GM21390 (cell line): Measurements from ENCODE around the gene MPDU1.
A peak's percentile ranks its signal among the peaks of the same experiment; 100 is the strongest.

Experiments used
- ATAC-seq: cut with Tn5 transposase; IDR thresholded peaks from one replicate; pipeline ENCODE4 v1.9.1; 2021; ENCODE audit not compliant: unreplicated experiment

Gene MPDU1

GRCh38 chr17:7560172-7561027 is 23.3 kb upstream of the MPDU1 start:
- ATAC-seq = no peak

GRCh38 chr17:7561028-7561575 is 22.6 kb upstream of the MPDU1 start:
- peak; percentile 31 for ATAC-seq

GRCh38 chr17:7561589-7562207 is 22.0 kb upstream of the MPDU1 start, which contains the start of gene SENP3:
SENP3 (plus strand) TSS chr17:7561919; CDS start chr17:7563077, 1,158 bp downstream.
- ATAC-seq = peak; percentile 53

- ATAC-seq = peak; percentile 3
Measured at GRCh38 chr17:7562208-7562605, 21.4 kb upstream of the MPDU1 start.

- ATAC-seq = no peak
Measured at GRCh38 chr17:7563115-7563869, 20.4 kb upstream of the MPDU1 start.

GRCh38 chr17:7569571-7569970 is 14.1 kb upstream of the MPDU1 start:
- ATAC-seq = no peak

GRCh38 chr17:7570351-7570750 is 13.3 kb upstream of the MPDU1 start:
- ATAC-seq = no peak

- ATAC-seq = peak; percentile 89
Measured at GRCh38 chr17:7572338-7572587, 11.4 kb upstream of the MPDU1 start.

- peak; percentile 2 for ATAC-seq
Measured at GRCh38 chr17:7572588-7573323, 10.9 kb upstream of the MPDU1 start.

- ATAC-seq = no peak
Measured at GRCh38 chr17:7573324-7574080, 10.2 kb upstream of the MPDU1 start.

- no peak for ATAC-seq
Measured at GRCh38 chr17:7574176-7574953, 9.3 kb upstream of the MPDU1 start.

GRCh38 chr17:7575481-7575883 is 8.2 kb upstream of the MPDU1 start:
- ATAC-seq = no peak

GRCh38 chr17:7575959-7576358 is 7.7 kb upstream of the MPDU1 start:
- ATAC-seq = no peak

- no peak for ATAC-seq
Measured at GRCh38 chr17:7576432-7576937, 7.2 kb upstream of the MPDU1 start.

- ATAC-seq = no peak
Measured at GRCh38 chr17:7577327-7578199, 6.1 kb upstream of the MPDU1 start.

- ATAC-seq = peak; percentile 38
Measured at GRCh38 chr17:7579001-7579833, 4.4 kb upstream of the MPDU1 start, which contains the start of gene CD68. CD68 (plus strand) TSS chr17:7579638; CDS start chr17:7579678, 40 bp downstream.
